Astrocyte (in vitro differentiated cells and primary cell): ENCODE data around the gene CLNK. TPM values are rescaled to one million over a fixed set of nuclear protein-coding genes. Genes with fewer than 3 reads are reported as not detected.

ENCODE experiments used
- DNase-seq: peaks from one replicate; pipeline ENCODE4 v3.0.0-alpha.2; 2010; ENCODE audit warnings: low read depth
- FAIRE-seq: peaks from 2 replicates; lab custom pipeline; 2011; peaks lifted over from hg19 to GRCh38; lab: Jason Lieb, UNC
- H2AFZ ChIP-seq: 2 replicates; pipeline ENCODE4 v1.6.0; 2012; ENCODE audit warnings: low read depth, low read length, inconsistent platforms
- H3K27ac ChIP-seq: 2 replicates; pipeline ENCODE4 v1.5.1; 2011; ENCODE audit warnings: low read depth, low read length, inconsistent platforms
- H3K27me3 ChIP-seq: 2 replicates; pipeline ENCODE4 v1.6.0; 2011; ENCODE audit warnings: low read length, inconsistent platforms; ENCODE audit not compliant: insufficient read depth
- H3K36me3 ChIP-seq: 2 replicates; pipeline ENCODE4 v1.5.1; 2011; ENCODE audit warnings: low read length, inconsistent platforms; ENCODE audit not compliant: insufficient read depth
- H3K4me1 ChIP-seq: 2 replicates; pipeline ENCODE4 v1.5.1; 2011; ENCODE audit warnings: low read length, inconsistent platforms; ENCODE audit not compliant: insufficient read depth
- H3K4me2 ChIP-seq: 2 replicates; pipeline ENCODE4 v1.6.0; 2012; ENCODE audit warnings: low read length, inconsistent platforms
- H3K4me3 ChIP-seq: 2 replicates; pipeline ENCODE4 v1.5.1; 2011; ENCODE audit warnings: low read depth, mild to moderate bottlenecking, low read length, inconsistent platforms; ENCODE audit not compliant: insufficient read depth
- H3K79me2 ChIP-seq: 2 replicates; pipeline ENCODE4 v1.6.0; 2012; ENCODE audit warnings: mild to moderate bottlenecking, low read length, inconsistent platforms; ENCODE audit not compliant: insufficient read depth
- H3K9ac ChIP-seq: 2 replicates; pipeline ENCODE4 v1.6.0; 2012; ENCODE audit warnings: mild to moderate bottlenecking, low read length, inconsistent platforms
- H3K9me3 ChIP-seq: 2 replicates; pipeline ENCODE4 v1.5.1; 2012; ENCODE audit warnings: low read depth, mild to moderate bottlenecking, low read length, inconsistent platforms; ENCODE audit not compliant: insufficient read depth
- H4K20me1 ChIP-seq: 2 replicates; pipeline ENCODE4 v1.6.0; 2012; ENCODE audit warnings: low read length, inconsistent platforms; ENCODE audit not compliant: insufficient read depth
- H3K27ac Mint-ChIP-seq: one replicate; pipeline ENCODE4 v1.8.0; 2021; ENCODE audit warnings: mild to moderate bottlenecking, mixed read lengths; ENCODE audit not compliant: unreplicated experiment
- H3K27me3 Mint-ChIP-seq: one replicate; pipeline ENCODE4 v1.8.0; 2021; ENCODE audit warnings: low read depth, mixed read lengths; ENCODE audit not compliant: unreplicated experiment
- H3K36me3 Mint-ChIP-seq: one replicate; pipeline ENCODE4 v1.8.0; 2021; ENCODE audit warnings: low read depth, mixed read lengths; ENCODE audit not compliant: unreplicated experiment
- H3K4me1 Mint-ChIP-seq: one replicate; pipeline ENCODE4 v1.8.0; 2021; ENCODE audit warnings: low read depth, mixed read lengths; ENCODE audit not compliant: unreplicated experiment
- H3K4me3 Mint-ChIP-seq: one replicate; pipeline ENCODE4 v1.8.0; 2021; ENCODE audit warnings: mild to moderate bottlenecking, moderate library complexity, mixed read lengths; ENCODE audit not compliant: unreplicated experiment
- H3K9me3 Mint-ChIP-seq: one replicate; pipeline ENCODE4 v1.8.0; 2021; ENCODE audit warnings: mild to moderate bottlenecking, mixed read lengths; ENCODE audit not compliant: unreplicated experiment
- EZH2 ChIP-seq: IDR thresholded peaks from 2 replicates; pipeline ENCODE4 v1.6.1; 2012; ENCODE audit warnings: mild to moderate bottlenecking, low read length, inconsistent platforms; ENCODE audit not compliant: insufficient read depth
- total RNA-seq: library from RNA; stranded (reverse); gene quantifications from 2 replicates; pipeline ENCODE4 v1.2.1, GENCODE V29; 2021
- TF ChIP-seq, protein P1 (sequence below): IDR thresholded peaks from 2 replicates; pipeline ENCODE4 v1.5.1; 2011; ENCODE audit warnings: low read depth, mild to moderate bottlenecking, inconsistent platforms, low read length, moderate library complexity; ENCODE audit not compliant: insufficient read depth

The CLNK gene
- total RNA-seq, 1 donor from 2014 or later: not detected

DNA sequence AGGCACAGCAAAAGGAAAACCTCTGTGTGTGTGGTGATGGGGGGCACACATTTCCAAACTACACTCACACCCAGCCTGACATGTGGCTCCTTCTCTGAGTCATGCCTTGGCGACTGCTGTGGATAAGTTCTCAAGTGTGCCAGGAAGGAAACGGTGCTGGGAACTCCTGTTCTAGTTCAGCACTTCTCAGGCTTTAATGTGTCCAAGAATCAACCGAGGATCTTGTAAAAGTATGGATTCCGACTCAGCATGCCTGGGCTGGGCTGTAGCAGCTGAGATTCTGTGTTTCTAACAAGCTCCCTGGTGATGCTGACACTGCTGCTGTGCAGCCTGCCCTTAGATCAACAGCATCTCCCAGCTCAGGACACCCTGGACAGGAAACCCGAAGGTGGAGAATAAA, 20.2 kb downstream of the CLNK start:
- H3K36me3 Mint-ChIP-seq: no peaks in the 10 kb centered on the region
- Histone ChIP-seq H3K27ac (peak overlapping the region; percentile 62), H3K79me2 (no peaks in the 10 kb centered on the region), H2AFZ (no peak overlapping the region), H3K4me3 (no peak overlapping the region), H3K27me3 (peaks cover 7% of the 10 kb centered on the region), H3K4me2 (peak overlapping the region; percentile 38), H4K20me1 (no peaks in the 10 kb centered on the region), H3K9me3 (peaks cover 2% of the 10 kb centered on the region), H3K9ac (peak overlapping the region; percentile 45), H3K4me1 (peaks cover 10% of the 10 kb centered on the region), H3K36me3 (no peaks in the 10 kb centered on the region)
- DNase-seq (peak; percentile 96), FAIRE-seq (peak; percentile 32)
- H3K27me3 Mint-ChIP-seq: peaks cover 25% of the 10 kb centered on the region
- H3K9me3 Mint-ChIP-seq: no peaks in the 10 kb centered on the region
- no peak for TF ChIP-seq EZH2
- TF ChIP-seq, protein P1, sequence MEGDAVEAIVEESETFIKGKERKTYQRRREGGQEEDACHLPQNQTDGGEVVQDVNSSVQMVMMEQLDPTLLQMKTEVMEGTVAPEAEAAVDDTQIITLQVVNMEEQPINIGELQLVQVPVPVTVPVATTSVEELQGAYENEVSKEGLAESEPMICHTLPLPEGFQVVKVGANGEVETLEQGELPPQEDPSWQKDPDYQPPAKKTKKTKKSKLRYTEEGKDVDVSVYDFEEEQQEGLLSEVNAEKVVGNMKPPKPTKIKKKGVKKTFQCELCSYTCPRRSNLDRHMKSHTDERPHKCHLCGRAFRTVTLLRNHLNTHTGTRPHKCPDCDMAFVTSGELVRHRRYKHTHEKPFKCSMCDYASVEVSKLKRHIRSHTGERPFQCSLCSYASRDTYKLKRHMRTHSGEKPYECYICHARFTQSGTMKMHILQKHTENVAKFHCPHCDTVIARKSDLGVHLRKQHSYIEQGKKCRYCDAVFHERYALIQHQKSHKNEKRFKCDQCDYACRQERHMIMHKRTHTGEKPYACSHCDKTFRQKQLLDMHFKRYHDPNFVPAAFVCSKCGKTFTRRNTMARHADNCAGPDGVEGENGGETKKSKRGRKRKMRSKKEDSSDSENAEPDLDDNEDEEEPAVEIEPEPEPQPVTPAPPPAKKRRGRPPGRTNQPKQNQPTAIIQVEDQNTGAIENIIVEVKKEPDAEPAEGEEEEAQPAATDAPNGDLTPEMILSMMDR: no peak
- H3K4me1 Mint-ChIP-seq: peaks cover 8% of the 10 kb centered on the region
- H3K27ac Mint-ChIP-seq: no peak overlapping the region
- no peak overlapping the region for H3K4me3 Mint-ChIP-seq

DNA sequence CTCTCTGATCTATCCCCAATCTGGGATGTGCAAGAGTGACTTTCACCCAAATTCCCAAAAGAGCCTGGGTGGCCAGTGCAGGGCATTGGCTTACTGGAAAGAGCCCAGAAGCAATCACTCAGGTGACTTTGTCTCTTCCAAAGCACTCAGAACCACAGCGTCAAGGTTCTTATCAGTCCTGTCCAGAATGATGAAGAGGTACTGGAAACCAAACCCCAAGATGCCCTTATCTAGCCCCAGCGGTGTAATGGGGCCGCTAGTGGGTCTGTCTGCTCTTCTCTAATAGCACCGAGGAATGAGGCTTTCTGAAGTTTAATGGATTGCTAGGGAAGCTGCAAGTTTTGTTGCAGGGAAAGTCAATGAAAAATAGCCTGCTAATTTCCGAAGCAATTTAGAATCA, 21.6 kb downstream of the CLNK start:
- Histone ChIP-seq H3K4me2 (no peak overlapping the region), H3K4me1 (peaks cover 10% of the 10 kb centered on the region), H4K20me1 (no peaks in the 10 kb centered on the region), H3K4me3 (no peak overlapping the region), H3K9ac (no peak overlapping the region), H3K79me2 (no peaks in the 10 kb centered on the region), H3K9me3 (peaks cover 2% of the 10 kb centered on the region), H3K27me3 (no peaks in the 10 kb centered on the region), H3K27ac (no peak overlapping the region), H2AFZ (no peak overlapping the region), H3K36me3 (no peaks in the 10 kb centered on the region)
- no peak for FAIRE-seq
- H3K27me3 Mint-ChIP-seq: peaks cover 13% of the 10 kb centered on the region
- H3K9me3 Mint-ChIP-seq: no peaks in the 10 kb centered on the region
- TF ChIP-seq EZH2: no peak
- TF ChIP-seq, protein P1: no peak
- H3K36me3 Mint-ChIP-seq: no peaks in the 10 kb centered on the region
- H3K4me3 Mint-ChIP-seq: no peak overlapping the region
- peaks cover 9% of the 10 kb centered on the region for H3K4me1 Mint-ChIP-seq
- no peak overlapping the region for H3K27ac Mint-ChIP-seq
- peak; percentile 70 for DNase-seq

DNA sequence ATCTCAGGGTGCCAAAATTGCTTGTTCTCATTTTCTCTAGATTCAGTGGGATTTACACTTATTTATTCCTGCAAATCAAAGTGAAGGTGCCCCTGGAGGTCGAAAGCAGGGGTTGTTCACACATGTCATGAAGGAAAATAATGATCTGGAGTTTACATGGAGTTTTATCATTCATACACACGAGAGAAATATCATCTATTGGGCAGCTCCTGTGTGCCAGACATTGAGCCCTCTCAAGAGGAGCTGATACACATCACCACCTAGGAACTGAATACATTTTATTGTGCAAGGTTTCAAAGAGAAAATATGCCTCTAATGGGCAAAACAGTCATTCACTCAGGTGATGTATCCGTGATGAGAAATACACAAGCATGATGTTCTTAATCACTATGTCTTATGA, 23.5 kb downstream of the CLNK start:
- no peak overlapping the region for H3K4me3 ChIP-seq
- H3K36me3 ChIP-seq: no peaks in the 10 kb centered on the region
- peaks cover 2% of the 10 kb centered on the region for H3K9me3 ChIP-seq
- no peak overlapping the region for H3K9ac ChIP-seq
- H3K27ac Mint-ChIP-seq: no peak overlapping the region
- peaks cover 13% of the 10 kb centered on the region for H3K4me1 Mint-ChIP-seq
- H3K4me2 ChIP-seq: no peak overlapping the region
- peaks cover 8% of the 10 kb centered on the region for H3K27me3 Mint-ChIP-seq
- H3K36me3 Mint-ChIP-seq: no peaks in the 10 kb centered on the region
- no peak for FAIRE-seq
- no peaks in the 10 kb centered on the region for H3K79me2 ChIP-seq
- TF ChIP-seq EZH2: no peak
- TF ChIP-seq, protein P1: no peak
- DNase-seq: no peak
- H3K4me3 Mint-ChIP-seq: no peak overlapping the region
- H3K27me3 ChIP-seq: no peaks in the 10 kb centered on the region
- no peak overlapping the region for H3K27ac ChIP-seq
- H4K20me1 ChIP-seq: no peaks in the 10 kb centered on the region
- peaks cover 20% of the 10 kb centered on the region for H3K4me1 ChIP-seq
- no peaks in the 10 kb centered on the region for H3K9me3 Mint-ChIP-seq
- H2AFZ ChIP-seq: no peak overlapping the region
